SK-N-SH treated with all-trans-retinoic acid at 6 μM for 48 hours (cell line): ENCODE results near the gene C17orf50.

Experiments
- ATAC-seq: fragments of 200-7000 bp; cut with Tn5 transposase; 3 replicates; pipeline ENCODE4 v1.9.1; 2020; ENCODE audit warnings: mild to moderate bottlenecking, moderate library complexity
- ARNTL ChIP-seq: fragments of 450-650 bp; formaldehyde crosslinking; IDR thresholded peaks from 2 replicates; pipeline ENCODE4 v1.5.0; 2020; ENCODE audit warnings: low read depth, mild to moderate bottlenecking, moderate library complexity, borderline replicate concordance
- BACH2 ChIP-seq: fragments of 250-450 bp; sonication (Bioruptor Pico); IDR thresholded peaks from 2 replicates; pipeline ENCODE4 v1.9.0; 2021; ENCODE audit warnings: mild to moderate bottlenecking, borderline replicate concordance
- CSDC2 ChIP-seq: fragments of 250-450 bp; sonication (Bioruptor Pico); IDR thresholded peaks from 2 replicates; pipeline ENCODE4 v1.5.0; 2020; ENCODE audit warnings: mild to moderate bottlenecking, moderate library complexity
- ESRRG ChIP-seq: fragments of 250-450 bp; sonication (Bioruptor Pico); IDR thresholded peaks from 2 replicates; pipeline ENCODE4 v1.6.1; 2021; ENCODE audit warnings: mild to moderate bottlenecking
- GLIS3 ChIP-seq: fragments of 250-450 bp; sonication (Bioruptor Pico); IDR thresholded peaks from 2 replicates; pipeline ENCODE4 v1.5.0; 2020; ENCODE audit warnings: mild to moderate bottlenecking, moderate library complexity
- ISL1 ChIP-seq: fragments of 250-450 bp; sonication (Bioruptor Pico); IDR thresholded peaks from 2 replicates; pipeline ENCODE4 v2.1.2; 2022; ENCODE audit warnings: mild to moderate bottlenecking, moderate library complexity
- OSR1 ChIP-seq: fragments of 250-450 bp; sonication (Bioruptor Pico); IDR thresholded peaks from 2 replicates; pipeline ENCODE4 v1.8.0; 2022; ENCODE audit warnings: moderate library complexity, mild to moderate bottlenecking, inconsistent platforms
- PATZ1 ChIP-seq: fragments of 250-450 bp; sonication (Bioruptor Pico); IDR thresholded peaks from 2 replicates; pipeline ENCODE4 v1.8.0; 2020; ENCODE audit warnings: mild to moderate bottlenecking, moderate library complexity, borderline replicate concordance
- PPARA ChIP-seq: fragments of 250-450 bp; sonication (Bioruptor Pico); IDR thresholded peaks from 2 replicates; pipeline ENCODE4 v1.5.0; 2020; ENCODE audit warnings: mild to moderate bottlenecking, borderline replicate concordance
- RARB ChIP-seq: fragments of 250-450 bp; sonication (Bioruptor Pico); IDR thresholded peaks from 2 replicates; pipeline ENCODE4 v1.8.0; 2021; ENCODE audit warnings: mild to moderate bottlenecking, moderate library complexity
- SNAI2 ChIP-seq: fragments of 250-450 bp; sonication (Bioruptor Pico); IDR thresholded peaks from 2 replicates; pipeline ENCODE4 v1.5.0; 2020; ENCODE audit warnings: mild to moderate bottlenecking, moderate library complexity
- TCF4 ChIP-seq: fragments of 250-450 bp; sonication (Bioruptor Pico); IDR thresholded peaks from 2 replicates; pipeline ENCODE4 v1.8.0; 2021; ENCODE audit warnings: mild to moderate bottlenecking, moderate library complexity, borderline replicate concordance
- TOX ChIP-seq: fragments of 250-450 bp; sonication (Bioruptor Pico); IDR thresholded peaks from 2 replicates; pipeline ENCODE4 v1.8.0; 2021; ENCODE audit warnings: mild to moderate bottlenecking, moderate library complexity, borderline replicate concordance
- ZC3H10 ChIP-seq: fragments of 250-450 bp; sonication (Bioruptor Pico); IDR thresholded peaks from 2 replicates; pipeline ENCODE4 v1.5.1; 2021; ENCODE audit warnings: mild to moderate bottlenecking, moderate library complexity
- ZFP3 ChIP-seq: fragments of 250-450 bp; sonication (Bioruptor Pico); IDR thresholded peaks from 2 replicates; pipeline ENCODE4 v1.5.0; 2020; ENCODE audit warnings: mild to moderate bottlenecking, moderate library complexity
- ZFP30 ChIP-seq: fragments of 450-650 bp; formaldehyde crosslinking; IDR thresholded peaks from 2 replicates; pipeline ENCODE4 v1.5.0; 2022; ENCODE audit warnings: mild to moderate bottlenecking, moderate library complexity
- ZNF70 ChIP-seq: fragments of 450-650 bp; formaldehyde crosslinking; IDR thresholded peaks from 2 replicates; pipeline ENCODE4 v1.5.0; 2020; ENCODE audit warnings: mild to moderate bottlenecking, moderate library complexity
- ZNF8 ChIP-seq: fragments of 450-650 bp; formaldehyde crosslinking; IDR thresholded peaks from 2 replicates; pipeline ENCODE4 v1.5.0; 2020; ENCODE audit warnings: mild to moderate bottlenecking, moderate library complexity
- TF ChIP-seq, protein P1 (sequence below): fragments of 250-450 bp; sonication (Bioruptor Pico); IDR thresholded peaks from 2 replicates; pipeline ENCODE4 v1.8.0; 2021; ENCODE audit warnings: low read depth, mild to moderate bottlenecking, moderate library complexity, borderline replicate concordance
- TF ChIP-seq, protein P2 (sequence below): fragments of 250-450 bp; sonication (Bioruptor Pico); IDR thresholded peaks from 2 replicates; pipeline ENCODE4 v1.5.0; 2020; ENCODE audit warnings: mild to moderate bottlenecking, moderate library complexity
- TF ChIP-seq, protein P3 (sequence below): fragments of 250-450 bp; sonication (Bioruptor Pico); IDR thresholded peaks from 2 replicates; pipeline ENCODE4 v1.5.1; 2020; ENCODE audit warnings: low read depth, mild to moderate bottlenecking, moderate library complexity
- TF ChIP-seq, protein P4 (sequence below): fragments of 250-450 bp; sonication (Bioruptor Pico); IDR thresholded peaks from 2 replicates; pipeline ENCODE4 v1.5.1; 2021; ENCODE audit warnings: mild to moderate bottlenecking, moderate library complexity

Gene C17orf50

DNA sequence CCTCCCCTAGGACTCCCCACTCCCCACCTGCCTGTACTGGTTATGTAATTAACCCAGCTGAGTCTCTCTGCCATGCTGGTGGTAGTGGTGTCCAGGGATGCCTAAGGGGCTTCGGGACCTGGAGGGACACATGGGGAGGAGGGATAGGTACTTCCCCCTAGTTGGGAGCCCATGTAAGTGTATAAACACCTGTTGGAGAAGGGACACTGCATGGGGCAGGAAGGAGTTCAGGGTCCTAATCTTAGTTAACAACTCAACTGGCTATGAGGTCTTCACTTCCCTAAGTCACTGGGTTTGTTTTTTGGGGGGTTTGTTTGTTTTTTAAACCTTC lies 27.9 kb upstream of the C17orf50 start (continued):
- no peak for TF ChIP-seq ZNF70 (CRISPR knock-in tag)

- TF ChIP-seq PATZ1 (CRISPR knock-in tag) (no peak), ZNF70 (CRISPR knock-in tag) (no peak), ZC3H10 (CRISPR knock-in tag) (no peak), TCF4 (CRISPR knock-in tag) (no peak), GLIS3 (CRISPR knock-in tag) (no peak)
These were observed 27.3 kb upstream of the C17orf50 start for GRCh38 chr17:35733366-35733765.

DNA sequence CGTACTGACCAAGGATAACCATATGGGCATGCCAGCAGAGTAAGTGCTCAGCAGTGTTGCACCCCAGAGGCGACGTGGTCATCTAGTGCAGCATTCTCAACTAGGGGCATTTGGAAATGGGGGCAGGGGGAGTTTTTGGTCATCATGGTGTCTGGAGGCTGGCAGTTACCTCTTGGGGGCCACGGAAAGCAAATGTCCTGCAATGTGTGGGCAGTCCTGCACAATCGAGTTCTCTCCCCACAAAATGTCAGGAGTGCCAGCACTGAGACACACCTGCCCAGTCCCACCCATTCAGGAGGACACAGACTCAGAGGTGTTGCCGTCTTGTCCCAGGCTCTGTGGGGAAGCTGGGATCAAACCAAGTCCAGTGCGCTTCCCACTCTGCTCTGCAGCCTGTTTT lies 26.3 kb upstream of the C17orf50 start:
- ATAC-seq, result no peak
- TF ChIP-seq TCF4 (CRISPR knock-in tag) (no peak), OSR1 (CRISPR knock-in tag) (no peak), BACH2 (no peak), RARB (CRISPR knock-in tag) (no peak), ZNF8 (no peak), SNAI2 (CRISPR knock-in tag) (no peak), GLIS3 (CRISPR knock-in tag) (no peak), ISL1 (no peak), ZC3H10 (CRISPR knock-in tag) (no peak), ZFP30 (CRISPR knock-in tag) (no peak), ESRRG (CRISPR knock-in tag) (no peak), ZNF70 (CRISPR knock-in tag) (no peak), ARNTL (no peak), PPARA (CRISPR knock-in tag) (no peak), TOX (CRISPR knock-in tag) (no peak), CSDC2 (CRISPR knock-in tag) (no peak)
- TF ChIP-seq, protein P1, sequence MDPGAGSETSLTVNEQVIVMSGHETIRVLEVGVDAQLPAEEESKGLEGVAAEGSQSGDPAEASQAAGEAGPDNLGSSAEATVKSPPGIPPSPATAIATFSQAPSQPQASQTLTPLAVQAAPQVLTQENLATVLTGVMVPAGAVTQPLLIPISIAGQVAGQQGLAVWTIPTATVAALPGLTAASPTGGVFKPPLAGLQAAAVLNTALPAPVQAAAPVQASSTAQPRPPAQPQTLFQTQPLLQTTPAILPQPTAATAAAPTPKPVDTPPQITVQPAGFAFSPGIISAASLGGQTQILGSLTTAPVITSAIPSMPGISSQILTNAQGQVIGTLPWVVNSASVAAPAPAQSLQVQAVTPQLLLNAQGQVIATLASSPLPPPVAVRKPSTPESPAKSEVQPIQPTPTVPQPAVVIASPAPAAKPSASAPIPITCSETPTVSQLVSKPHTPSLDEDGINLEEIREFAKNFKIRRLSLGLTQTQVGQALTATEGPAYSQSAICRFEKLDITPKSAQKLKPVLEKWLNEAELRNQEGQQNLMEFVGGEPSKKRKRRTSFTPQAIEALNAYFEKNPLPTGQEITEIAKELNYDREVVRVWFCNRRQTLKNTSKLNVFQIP (CRISPR knock-in tag), result no peak
- TF ChIP-seq, protein P2, sequence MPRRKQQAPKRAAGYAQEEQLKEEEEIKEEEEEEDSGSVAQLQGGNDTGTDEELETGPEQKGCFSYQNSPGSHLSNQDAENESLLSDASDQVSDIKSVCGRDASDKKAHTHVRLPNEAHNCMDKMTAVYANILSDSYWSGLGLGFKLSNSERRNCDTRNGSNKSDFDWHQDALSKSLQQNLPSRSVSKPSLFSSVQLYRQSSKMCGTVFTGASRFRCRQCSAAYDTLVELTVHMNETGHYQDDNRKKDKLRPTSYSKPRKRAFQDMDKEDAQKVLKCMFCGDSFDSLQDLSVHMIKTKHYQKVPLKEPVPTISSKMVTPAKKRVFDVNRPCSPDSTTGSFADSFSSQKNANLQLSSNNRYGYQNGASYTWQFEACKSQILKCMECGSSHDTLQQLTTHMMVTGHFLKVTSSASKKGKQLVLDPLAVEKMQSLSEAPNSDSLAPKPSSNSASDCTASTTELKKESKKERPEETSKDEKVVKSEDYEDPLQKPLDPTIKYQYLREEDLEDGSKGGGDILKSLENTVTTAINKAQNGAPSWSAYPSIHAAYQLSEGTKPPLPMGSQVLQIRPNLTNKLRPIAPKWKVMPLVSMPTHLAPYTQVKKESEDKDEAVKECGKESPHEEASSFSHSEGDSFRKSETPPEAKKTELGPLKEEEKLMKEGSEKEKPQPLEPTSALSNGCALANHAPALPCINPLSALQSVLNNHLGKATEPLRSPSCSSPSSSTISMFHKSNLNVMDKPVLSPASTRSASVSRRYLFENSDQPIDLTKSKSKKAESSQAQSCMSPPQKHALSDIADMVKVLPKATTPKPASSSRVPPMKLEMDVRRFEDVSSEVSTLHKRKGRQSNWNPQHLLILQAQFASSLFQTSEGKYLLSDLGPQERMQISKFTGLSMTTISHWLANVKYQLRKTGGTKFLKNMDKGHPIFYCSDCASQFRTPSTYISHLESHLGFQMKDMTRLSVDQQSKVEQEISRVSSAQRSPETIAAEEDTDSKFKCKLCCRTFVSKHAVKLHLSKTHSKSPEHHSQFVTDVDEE (CRISPR knock-in tag), result no peak
- TF ChIP-seq, protein P3, sequence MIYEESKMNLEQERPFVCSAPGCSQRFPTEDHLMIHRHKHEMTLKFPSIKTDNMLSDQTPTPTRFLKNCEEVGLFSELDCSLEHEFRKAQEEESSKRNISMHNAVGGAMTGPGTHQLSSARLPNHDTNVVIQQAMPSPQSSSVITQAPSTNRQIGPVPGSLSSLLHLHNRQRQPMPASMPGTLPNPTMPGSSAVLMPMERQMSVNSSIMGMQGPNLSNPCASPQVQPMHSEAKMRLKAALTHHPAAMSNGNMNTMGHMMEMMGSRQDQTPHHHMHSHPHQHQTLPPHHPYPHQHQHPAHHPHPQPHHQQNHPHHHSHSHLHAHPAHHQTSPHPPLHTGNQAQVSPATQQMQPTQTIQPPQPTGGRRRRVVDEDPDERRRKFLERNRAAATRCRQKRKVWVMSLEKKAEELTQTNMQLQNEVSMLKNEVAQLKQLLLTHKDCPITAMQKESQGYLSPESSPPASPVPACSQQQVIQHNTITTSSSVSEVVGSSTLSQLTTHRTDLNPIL (CRISPR knock-in tag), result no peak
- TF ChIP-seq, all 23 proteins: peak for 0

More at GRCh38 chr17:35733366-35733765, 27.3 kb upstream of the C17orf50 start:
- no peak for ATAC-seq

DNA sequence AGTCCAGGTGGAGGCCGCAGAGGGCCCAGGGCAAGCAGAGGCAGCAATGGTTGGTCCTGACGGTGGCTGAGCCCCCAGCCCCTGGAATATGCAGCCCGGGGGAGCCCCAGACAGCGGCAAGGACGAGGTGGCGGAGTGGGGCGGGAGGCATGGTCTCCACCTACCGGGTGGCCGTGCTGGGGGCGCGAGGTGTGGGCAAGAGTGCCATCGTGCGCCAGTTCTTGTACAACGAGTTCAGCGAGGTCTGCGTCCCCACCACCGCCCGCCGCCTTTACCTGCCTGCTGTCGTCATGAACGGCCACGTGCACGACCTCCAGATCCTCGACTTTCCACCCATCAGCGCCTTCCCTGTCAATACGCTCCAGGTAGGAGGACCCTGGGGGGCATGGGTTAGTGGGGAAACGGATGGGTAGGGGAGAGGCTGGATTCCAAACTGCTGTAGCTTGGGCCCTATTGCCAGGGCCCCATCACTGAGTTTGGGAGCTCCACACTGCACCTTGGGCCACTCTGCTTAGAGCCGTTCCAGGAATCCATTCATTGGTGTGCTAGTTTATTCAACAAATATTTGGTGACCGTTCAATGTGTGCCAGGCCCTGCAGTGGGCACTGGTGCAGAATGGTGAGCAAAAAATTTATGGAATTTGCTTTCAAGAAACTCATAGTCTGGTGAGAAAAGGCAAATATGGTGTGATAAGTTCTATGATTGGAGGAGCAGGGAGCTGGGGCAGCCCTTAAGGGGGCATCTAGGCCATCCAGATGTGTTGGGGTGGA lies 25.5 kb upstream of the C17orf50 start:
- ATAC-seq, result no peak
- TF ChIP-seq, protein P4, sequence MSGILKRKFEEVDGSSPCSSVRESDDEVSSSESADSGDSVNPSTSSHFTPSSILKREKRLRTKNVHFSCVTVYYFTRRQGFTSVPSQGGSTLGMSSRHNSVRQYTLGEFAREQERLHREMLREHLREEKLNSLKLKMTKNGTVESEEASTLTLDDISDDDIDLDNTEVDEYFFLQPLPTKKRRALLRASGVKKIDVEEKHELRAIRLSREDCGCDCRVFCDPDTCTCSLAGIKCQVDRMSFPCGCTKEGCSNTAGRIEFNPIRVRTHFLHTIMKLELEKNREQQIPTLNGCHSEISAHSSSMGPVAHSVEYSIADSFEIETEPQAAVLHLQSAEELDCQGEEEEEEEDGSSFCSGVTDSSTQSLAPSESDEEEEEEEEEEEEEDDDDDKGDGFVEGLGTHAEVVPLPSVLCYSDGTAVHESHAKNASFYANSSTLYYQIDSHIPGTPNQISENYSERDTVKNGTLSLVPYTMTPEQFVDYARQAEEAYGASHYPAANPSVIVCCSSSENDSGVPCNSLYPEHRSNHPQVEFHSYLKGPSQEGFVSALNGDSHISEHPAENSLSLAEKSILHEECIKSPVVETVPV (CRISPR knock-in tag), result no peak
- TF ChIP-seq, protein P2 (CRISPR knock-in tag), result no peak
- TF ChIP-seq TCF4 (CRISPR knock-in tag), result no peak
- TF ChIP-seq GLIS3 (CRISPR knock-in tag), result no peak
- no peak for TF ChIP-seq ZFP3 (CRISPR knock-in tag)
- TF ChIP-seq ISL1, result no peak
- no peak for TF ChIP-seq PPARA (CRISPR knock-in tag)
- TF ChIP-seq, protein P3 (CRISPR knock-in tag), result no peak
- no peak for TF ChIP-seq ARNTL
- TF ChIP-seq ESRRG (CRISPR knock-in tag), result no peak
- no peak for TF ChIP-seq CSDC2 (CRISPR knock-in tag)
- TF ChIP-seq TOX (CRISPR knock-in tag), result no peak
